ENCODE data around the gene MOB2. TPM values are rescaled to one million over a fixed set of nuclear protein-coding genes. Genes with fewer than 3 reads are reported as not detected.

MOB2 gene
- total and polyA plus RNA-seq, 11 donors: 27.4 to 61.1 (median 44.7) TPM

DNA sequence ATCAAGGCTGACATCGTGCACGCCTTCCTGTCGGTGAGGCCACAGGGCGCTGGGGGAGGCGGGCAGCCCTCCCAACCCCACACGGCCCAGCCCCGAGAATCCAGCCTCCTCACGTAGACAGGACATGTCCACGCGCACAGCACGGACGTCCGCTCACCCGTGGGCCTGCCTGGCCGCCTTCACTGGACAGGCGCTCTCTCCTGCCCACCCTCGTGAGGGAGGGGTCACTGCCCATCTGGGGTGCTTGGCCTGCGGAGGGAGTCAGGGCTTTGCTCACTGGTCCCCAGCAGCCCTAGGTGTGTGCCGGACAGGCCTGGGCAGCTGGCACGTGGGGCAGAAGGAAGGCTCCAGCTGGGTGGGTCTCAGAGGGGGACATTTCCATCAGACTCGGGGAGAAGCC lies 32.0 kb downstream of the MOB2 start:
- DNase-seq (no peak), ATAC-seq (no peak)
- 51 to 72% (median 65%) methylated on average over 3 to 21 of the region's 21 CpGs for WGBS, 4 donors
- H3K27ac ChIP-seq: no peak overlapping the region
- peaks cover 0 to 4% (median 0%) of the 10 kb centered on the region in 9 donors for H3K27me3 ChIP-seq
- H3K4me1 ChIP-seq: peaks cover 0 to 25% (median 8%) of the 10 kb centered on the region in 12 donors
- H3K36me3 ChIP-seq: no peaks in the 10 kb centered on the region
- TF ChIP-seq, protein P1, sequence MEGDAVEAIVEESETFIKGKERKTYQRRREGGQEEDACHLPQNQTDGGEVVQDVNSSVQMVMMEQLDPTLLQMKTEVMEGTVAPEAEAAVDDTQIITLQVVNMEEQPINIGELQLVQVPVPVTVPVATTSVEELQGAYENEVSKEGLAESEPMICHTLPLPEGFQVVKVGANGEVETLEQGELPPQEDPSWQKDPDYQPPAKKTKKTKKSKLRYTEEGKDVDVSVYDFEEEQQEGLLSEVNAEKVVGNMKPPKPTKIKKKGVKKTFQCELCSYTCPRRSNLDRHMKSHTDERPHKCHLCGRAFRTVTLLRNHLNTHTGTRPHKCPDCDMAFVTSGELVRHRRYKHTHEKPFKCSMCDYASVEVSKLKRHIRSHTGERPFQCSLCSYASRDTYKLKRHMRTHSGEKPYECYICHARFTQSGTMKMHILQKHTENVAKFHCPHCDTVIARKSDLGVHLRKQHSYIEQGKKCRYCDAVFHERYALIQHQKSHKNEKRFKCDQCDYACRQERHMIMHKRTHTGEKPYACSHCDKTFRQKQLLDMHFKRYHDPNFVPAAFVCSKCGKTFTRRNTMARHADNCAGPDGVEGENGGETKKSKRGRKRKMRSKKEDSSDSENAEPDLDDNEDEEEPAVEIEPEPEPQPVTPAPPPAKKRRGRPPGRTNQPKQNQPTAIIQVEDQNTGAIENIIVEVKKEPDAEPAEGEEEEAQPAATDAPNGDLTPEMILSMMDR (IDR thresholded peaks at IDR 0.05): no peak
- H3K4me3 ChIP-seq: no peak overlapping the region
- intact Hi-C loops (cut with DNase I): loop anchor here in 5 of 10 donors (5.0 to 10.0 kb wide), 4 partner anchors 60 to 250 kb away; partner anchors contain the start of gene DUSP8 (in 2 of the 5)
- no peaks in the 10 kb centered on the region for H3K9me3 ChIP-seq

DNA sequence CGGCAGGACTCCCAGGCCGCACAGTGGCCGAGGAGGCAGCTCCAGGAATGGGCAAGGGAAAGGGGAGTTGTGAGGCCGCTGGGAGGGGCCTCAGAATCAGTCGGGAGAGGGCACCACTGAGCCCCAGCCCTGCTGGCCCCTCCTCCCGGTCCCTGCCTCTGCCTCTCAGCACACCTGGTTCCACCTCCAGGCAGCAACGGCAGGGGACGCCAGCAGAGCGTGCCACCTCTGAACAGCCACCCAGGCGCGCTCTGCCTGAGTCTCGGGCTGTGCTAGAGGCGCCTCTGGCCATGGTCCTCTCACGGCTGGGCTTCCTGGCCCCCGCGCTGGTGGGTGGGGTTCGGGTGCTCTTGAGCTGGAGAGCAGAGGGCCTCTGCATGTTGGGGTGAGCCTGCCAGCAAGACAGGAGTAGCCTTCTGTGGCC lies 33.0 kb downstream of the MOB2 start:
- intact Hi-C loops (cut with DNase I): loop anchor here in 6 of 10 donors (2.0 to 10.0 kb wide), 5 partner anchors 57 to 249 kb away; partner anchors contain the start of gene DUSP8 (in 2 of the 6)
- Histone ChIP-seq H3K27me3 (peaks cover 0 to 4% (median 0%) of the 10 kb centered on the region in 9 donors), H3K4me3 (no peak overlapping the region), H3K27ac (no peak overlapping the region), H3K9me3 (no peaks in the 10 kb centered on the region), H3K36me3 (no peaks in the 10 kb centered on the region), H3K4me1 (peaks cover 0 to 19% (median 7%) of the 10 kb centered on the region in 12 donors)
- ATAC-seq: peak; percentile 16 to 70 (median 44)
- WGBS, 4 donors: 5 to 21% (median 20%) methylated on average over 7 to 17 of the region's 17 CpGs
- TF ChIP-seq, protein P1 (IDR thresholded peaks at IDR 0.05): peak in 11 of 12 donors; percentile 19 to 63 (median 43)
- no peak for TF ChIP-seq POLR2A (IDR thresholded peaks at IDR 0.05)
- peak in 3 of 5 donors; percentile 36 to 57 (median 52) for DNase-seq

DNA sequence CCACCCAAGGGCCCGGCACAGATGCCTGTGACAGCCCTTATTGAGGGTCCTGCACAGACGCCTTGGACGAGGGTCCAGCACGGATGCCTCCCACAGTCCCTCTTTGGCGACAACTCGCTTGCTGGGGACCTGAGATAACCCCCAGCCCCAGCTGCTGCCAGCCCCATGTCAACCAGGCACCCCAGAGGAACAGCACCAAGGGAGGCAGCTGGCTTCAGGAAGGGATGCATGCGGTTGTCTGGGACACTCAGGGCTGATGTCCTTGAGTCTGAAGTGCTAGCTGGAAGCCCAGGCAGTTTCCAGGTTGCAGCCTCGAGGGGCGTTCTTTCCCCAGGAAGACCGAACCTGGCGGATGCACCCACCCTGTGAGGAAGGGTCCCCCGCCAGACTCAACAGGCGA lies 33.8 kb downstream of the MOB2 start:
- no peak for ATAC-seq
- H3K36me3 ChIP-seq: no peaks in the 10 kb centered on the region
- 35 to 64% (median 58%) methylated on average over 6 to 13 of the region's 13 CpGs for WGBS, 4 donors
- H3K27me3 ChIP-seq: peaks cover 0 to 4% (median 0%) of the 10 kb centered on the region in 9 donors
- no peak for DNase-seq
- intact Hi-C loops (cut with DNase I): loop anchor here in 6 of 10 donors (2.0 to 10.0 kb wide), 5 partner anchors 58 to 248 kb away; partner anchors contain the start of gene DUSP8 (in 2 of the 6)
- H3K27ac ChIP-seq: no peak overlapping the region
- peaks cover 0 to 13% (median 6%) of the 10 kb centered on the region in 12 donors for H3K4me1 ChIP-seq
- no peaks in the 10 kb centered on the region for H3K9me3 ChIP-seq
- no peak overlapping the region for H3K4me3 ChIP-seq
- TF ChIP-seq, protein P1 (IDR thresholded peaks at IDR 0.05): no peak
- TF ChIP-seq POLR2A (IDR thresholded peaks at IDR 0.05): no peak

DNA sequence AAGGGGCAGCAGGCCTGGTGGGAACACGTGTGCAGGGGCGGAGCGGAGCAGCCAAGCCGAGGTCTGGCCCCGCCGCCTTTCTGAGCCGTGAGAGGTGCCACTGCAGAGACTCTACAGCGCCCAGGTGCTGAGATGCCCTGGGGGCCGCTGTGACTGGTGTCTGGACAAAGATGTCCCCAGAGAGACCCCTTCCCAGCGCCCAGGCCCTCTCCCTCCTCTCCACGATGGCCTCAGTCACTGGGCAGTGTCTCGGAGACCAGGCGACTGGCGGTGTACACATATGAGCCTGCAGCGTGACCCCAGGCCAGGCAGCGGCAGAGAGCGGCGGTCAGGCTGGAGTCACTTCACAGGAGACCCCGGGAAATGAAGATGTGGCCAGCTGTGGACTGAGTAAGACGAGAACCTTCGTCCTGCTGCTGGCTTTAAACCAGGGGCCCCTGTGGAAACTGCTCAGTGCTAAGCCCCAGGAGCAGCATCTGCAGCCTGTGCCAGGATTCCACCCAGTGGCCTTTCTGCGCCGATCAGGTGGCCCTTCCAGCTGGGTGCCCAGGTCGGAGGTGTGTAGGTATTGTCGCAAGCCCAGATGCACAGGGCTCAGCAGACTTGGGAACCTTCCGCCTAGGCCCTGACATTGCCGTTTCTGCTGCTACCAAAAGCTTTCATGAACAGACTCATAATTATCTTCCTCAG lies 34.7 kb downstream of the MOB2 start:
- no peak for ATAC-seq
- WGBS, 4 donors: 83 to 87% (median 85%) methylated on average over 18 to 27 of the region's 27 CpGs
- H3K27ac ChIP-seq: no peak overlapping the region
- H3K9me3 ChIP-seq: no peaks in the 10 kb centered on the region
- no peaks in the 10 kb centered on the region for H3K36me3 ChIP-seq
- peaks cover 0 to 9% (median 0%) of the 10 kb centered on the region in 9 donors for H3K27me3 ChIP-seq
- H3K4me1 ChIP-seq: peaks cover 0 to 13% (median 6%) of the 10 kb centered on the region in 12 donors
- no peak overlapping the region for H3K4me3 ChIP-seq
- no peak for TF ChIP-seq POLR2A (IDR thresholded peaks at IDR 0.05)
- TF ChIP-seq, protein P1 (IDR thresholded peaks at IDR 0.05): no peak
- intact Hi-C loops (cut with DNase I): loop anchor here in 6 of 10 donors (2.0 to 10.0 kb wide), 5 partner anchors 59 to 247 kb away; partner anchors contain the start of gene DUSP8 (in 2 of the 6)
- no peak for DNase-seq
